Mesothelial cell of epicardium (in vitro differentiated cells): ENCODE results near the gene FNDC3A. TPM values are rescaled to one million over a fixed set of nuclear protein-coding genes. Genes with fewer than 3 reads are reported as not detected.

Experiments used
- DNase-seq, 2 experiments: peaks; one replicate each; pipeline ENCODE4 v3.0.0; 2021; ENCODE audit warnings: low spot score in 2 of 2; ENCODE audit not compliant: unreplicated experiment in 2 of 2
- H3K27ac Mint-ChIP-seq: 2 replicates; pipeline ENCODE4 v1.8.0; 2021; ENCODE audit warnings: mixed read lengths
- H3K27me3 Mint-ChIP-seq: 2 replicates; pipeline ENCODE4 v1.8.0; 2021; ENCODE audit warnings: low read depth, mixed read lengths
- H3K36me3 Mint-ChIP-seq: 2 replicates; pipeline ENCODE4 v1.8.0; 2021; ENCODE audit warnings: mixed read lengths
- H3K4me1 Mint-ChIP-seq: 2 replicates; pipeline ENCODE4 v1.8.0; 2021; ENCODE audit warnings: mixed read lengths
- H3K4me3 Mint-ChIP-seq: 2 replicates; pipeline ENCODE4 v1.8.0; 2021; ENCODE audit warnings: mild to moderate bottlenecking, moderate library complexity, mixed read lengths
- H3K9me3 Mint-ChIP-seq: 2 replicates; pipeline ENCODE4 v1.8.0; 2021; ENCODE audit warnings: mixed read lengths
- CTCF ChIP-seq: fragments of 200-600 bp; sonication (generic); IDR thresholded peaks from one replicate; pipeline ENCODE4 v1.5.0; 2021; ENCODE audit warnings: antibody characterized with exemption; ENCODE audit not compliant: unreplicated experiment
- total RNA-seq: library from RNA; stranded (reverse); gene quantifications from 3 replicates; pipeline ENCODE4 v1.2.1, GENCODE V29; 2021

The FNDC3A gene
- total RNA-seq, 1 donor from 2014 or later: 94.1 TPM

- peak overlapping the region; percentile 49 for H3K4me3 Mint-ChIP-seq
- DNase-seq: no peak
- H3K9me3 Mint-ChIP-seq: no peaks in the 10 kb centered on the region
- H3K36me3 Mint-ChIP-seq: no peaks in the 10 kb centered on the region
- TF ChIP-seq CTCF: no peak
- peaks cover 87% of the 10 kb centered on the region for H3K27me3 Mint-ChIP-seq
- H3K4me1 Mint-ChIP-seq: peaks cover 14% of the 10 kb centered on the region
- H3K27ac Mint-ChIP-seq: no peak overlapping the region
Observed at GRCh38 chr13:49219647-49220035, 243.9 kb downstream of the FNDC3A start.

- no peaks in the 10 kb centered on the region for H3K9me3 Mint-ChIP-seq
- peak in 1 of 2 experiments; percentile 56 for DNase-seq
- TF ChIP-seq CTCF: no peak
- H3K27me3 Mint-ChIP-seq: peaks cover 91% of the 10 kb centered on the region
- H3K36me3 Mint-ChIP-seq: no peaks in the 10 kb centered on the region
- H3K4me3 Mint-ChIP-seq: peak within 1 kb of the TSS; percentile 58
- peaks cover 14% of the 10 kb centered on the region for H3K4me1 Mint-ChIP-seq
- no peak within 1 kb of the TSS for H3K27ac Mint-ChIP-seq
Observed at GRCh38 chr13:49220036-49220855, 244.5 kb downstream of the FNDC3A start, which contains the start of gene MLNR. Gene MLNR, plus strand, starts transcription at chr13:49220338. Its CDS starts 0 bp downstream, at chr13:49220338.

GRCh38 chr13:49220856-49221589, 245.3 kb downstream of the FNDC3A start:
- DNase-seq: no peak
- TF ChIP-seq CTCF: no peak
- H3K27ac Mint-ChIP-seq: no peak overlapping the region
- H3K4me1 Mint-ChIP-seq: peaks cover 14% of the 10 kb centered on the region
- H3K4me3 Mint-ChIP-seq: peak overlapping the region; percentile 58
- peaks cover 94% of the 10 kb centered on the region for H3K27me3 Mint-ChIP-seq
- no peaks in the 10 kb centered on the region for H3K36me3 Mint-ChIP-seq
- H3K9me3 Mint-ChIP-seq: no peaks in the 10 kb centered on the region

GRCh38 chr13:49221590-49221965, 245.9 kb downstream of the FNDC3A start:
- H3K9me3 Mint-ChIP-seq: no peaks in the 10 kb centered on the region
- DNase-seq: no peak
- TF ChIP-seq CTCF: no peak
- no peaks in the 10 kb centered on the region for H3K36me3 Mint-ChIP-seq
- peaks cover 14% of the 10 kb centered on the region for H3K4me1 Mint-ChIP-seq
- no peak overlapping the region for H3K4me3 Mint-ChIP-seq
- no peak overlapping the region for H3K27ac Mint-ChIP-seq
- peaks cover 90% of the 10 kb centered on the region for H3K27me3 Mint-ChIP-seq

GRCh38 chr13:49225223-49226042, 249.7 kb downstream of the FNDC3A start:
- Mint-ChIP-seq H3K9me3 (no peaks in the 10 kb centered on the region), H3K27ac (no peak overlapping the region), H3K4me3 (no peak overlapping the region), H3K4me1 (peaks cover 2% of the 10 kb centered on the region), H3K27me3 (peaks cover 60% of the 10 kb centered on the region), H3K36me3 (no peaks in the 10 kb centered on the region)
- no peak for TF ChIP-seq CTCF
- no peak for DNase-seq
